ENCODE data around the gene ACACA. TPM values are rescaled to one million over a fixed set of nuclear protein-coding genes. Genes with fewer than 3 reads are reported as not detected.

Gene ACACA
- polyA plus RNA-seq, 4 donors = 31.1 to 50.1 (median 38.6) TPM

DNA sequence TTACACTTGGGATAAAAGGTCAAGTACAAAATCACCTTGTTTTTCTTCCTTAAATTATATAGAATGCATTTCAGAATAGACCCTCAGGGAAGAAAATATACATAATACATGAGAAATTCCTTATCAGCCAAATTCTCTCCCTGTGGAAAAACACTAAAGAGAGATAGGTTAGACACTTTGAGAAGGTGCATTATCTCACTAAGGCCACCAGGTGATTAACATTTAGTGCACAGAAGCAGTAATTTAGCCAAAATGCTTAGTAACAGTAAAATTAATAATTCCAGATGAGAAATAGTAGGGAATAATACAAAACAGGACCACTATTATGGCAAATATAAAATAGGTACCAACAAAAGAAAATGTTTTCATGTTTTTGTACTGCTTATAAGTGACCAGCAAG is 216.1 kb downstream of the ACACA start:
- no peak for DNase-seq (ENCODE audit: low read depth in 4 of 4, low spot score in 2 of 4)

GRCh38 chr17:37188157-37188556 is 218.5 kb downstream of the ACACA start:
- DNase-seq (ENCODE audit: low read depth in 4 of 4, low spot score in 2 of 4) = no peak

- no peak for DNase-seq (ENCODE audit: low read depth in 4 of 4, low spot score in 2 of 4)
These were observed 219.4 kb downstream of the ACACA start for GRCh38 chr17:37187262-37187661.

- no peak for DNase-seq (ENCODE audit: low read depth in 4 of 4, low spot score in 2 of 4)
These were observed 223.7 kb downstream of the ACACA start for GRCh38 chr17:37182786-37183465.

DNA sequence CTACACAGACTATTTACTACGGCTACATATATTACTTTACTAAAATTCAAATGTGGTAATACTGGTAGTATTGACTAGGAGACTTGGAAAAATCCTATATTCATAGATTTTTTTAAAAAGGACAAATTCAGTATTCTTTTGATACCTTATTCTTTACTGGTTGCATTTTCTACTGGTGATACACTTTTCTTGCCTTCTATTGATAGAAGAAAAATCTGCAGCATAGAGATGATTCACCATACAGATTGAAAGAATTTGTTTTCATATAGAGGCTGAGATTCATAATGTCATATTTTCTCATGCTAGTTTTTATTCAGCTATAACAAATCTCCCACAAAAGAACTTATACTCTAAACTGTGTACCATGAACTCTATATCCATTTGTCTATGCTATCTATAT is 226.3 kb downstream of the ACACA start:
- DNase-seq (ENCODE audit: low read depth in 4 of 4, low spot score in 2 of 4) = no peak

DNA sequence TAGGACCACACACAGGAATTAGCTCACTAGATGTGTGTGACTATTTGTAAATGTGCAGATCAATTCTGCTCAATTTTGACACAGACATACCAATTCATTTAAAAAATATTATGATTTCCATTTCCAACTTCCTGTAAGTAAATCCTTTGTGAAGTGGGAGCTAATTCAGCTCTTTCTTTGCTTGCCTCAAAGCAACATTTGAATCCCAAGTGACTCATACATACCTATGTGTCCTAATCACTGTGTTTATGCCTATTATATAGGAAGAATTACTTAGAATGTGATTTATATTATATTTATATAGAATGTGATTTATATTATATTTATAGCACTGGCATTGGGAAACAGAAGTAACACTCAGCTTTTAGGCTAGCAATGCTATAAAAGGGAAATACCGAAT is 226.7 kb downstream of the ACACA start:
- no peak for DNase-seq (ENCODE audit: low read depth in 4 of 4, low spot score in 2 of 4)

DNA sequence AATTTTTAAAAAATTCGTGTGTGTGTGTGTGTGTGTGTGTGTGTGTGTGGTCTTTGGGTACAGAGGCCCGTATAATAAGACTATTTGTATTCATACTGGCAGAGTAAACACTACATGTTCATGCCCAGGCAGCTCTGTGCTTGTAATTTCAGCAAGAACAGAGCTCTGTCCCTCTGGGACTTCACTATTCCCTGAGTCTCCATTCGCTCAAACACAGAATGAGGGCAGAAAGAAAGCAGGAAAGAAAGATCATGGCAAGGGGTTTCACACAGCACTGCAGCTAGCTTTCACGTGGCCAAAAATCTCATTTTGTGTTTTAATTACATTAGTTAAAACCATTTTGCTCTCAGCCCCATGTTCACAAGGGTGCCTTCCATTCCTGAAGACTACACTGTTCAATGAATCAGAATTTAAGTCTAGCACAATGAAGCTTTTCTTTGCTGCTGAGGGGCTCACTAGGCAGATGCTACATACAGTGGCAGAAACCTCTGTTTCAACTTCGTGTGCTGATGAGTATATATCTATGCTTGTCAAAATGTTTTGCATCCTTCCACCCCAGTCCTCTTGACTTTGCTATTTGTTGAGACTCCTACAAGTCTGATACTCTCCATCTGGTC is 229.3 kb downstream of the ACACA start:
- DNase-seq (ENCODE audit: low read depth in 4 of 4, low spot score in 2 of 4) = no peak

GRCh38 chr17:37176723-37177122 is 229.9 kb downstream of the ACACA start:
- no peak for DNase-seq (ENCODE audit: low read depth in 4 of 4, low spot score in 2 of 4)

GRCh38 chr17:37174205-37174604 is 232.4 kb downstream of the ACACA start:
- DNase-seq (ENCODE audit: low read depth in 4 of 4, low spot score in 2 of 4) = peak in 3 of 4 donors; percentile 13 to 48 (median 28)

GRCh38 chr17:37170881-37171425 is 235.7 kb downstream of the ACACA start:
- DNase-seq (ENCODE audit: low read depth in 4 of 4, low spot score in 2 of 4) = no peak

DNA sequence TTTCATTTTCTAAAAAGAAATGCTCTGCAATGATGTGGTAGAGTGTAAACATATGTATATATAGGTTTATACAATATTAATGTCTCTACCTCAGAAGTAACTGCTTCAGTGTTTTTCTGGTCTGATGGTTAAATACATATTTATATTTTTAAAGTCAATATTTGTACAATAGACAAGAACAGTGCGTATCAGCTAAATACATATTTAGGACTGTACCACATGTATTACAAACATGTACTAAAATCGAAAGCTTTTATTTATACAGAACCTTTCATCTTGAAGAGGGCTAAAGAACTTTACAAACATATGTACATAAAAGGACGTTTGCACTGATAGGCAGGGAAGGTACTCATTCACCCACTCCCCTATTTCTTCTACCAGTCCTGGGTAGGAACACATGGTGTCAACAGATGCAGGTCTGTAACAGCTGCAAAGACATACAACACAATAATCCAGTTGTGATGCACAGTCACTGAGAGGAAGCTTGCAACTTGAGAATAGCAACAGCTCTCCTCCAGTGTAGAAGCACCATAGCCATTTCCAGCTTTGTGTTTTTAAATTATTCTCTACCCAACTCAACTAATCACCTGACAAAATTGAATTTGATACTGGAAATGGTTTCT is 237.8 kb downstream of the ACACA start:
- no peak for DNase-seq (ENCODE audit: low read depth in 4 of 4, low spot score in 2 of 4)

DNA sequence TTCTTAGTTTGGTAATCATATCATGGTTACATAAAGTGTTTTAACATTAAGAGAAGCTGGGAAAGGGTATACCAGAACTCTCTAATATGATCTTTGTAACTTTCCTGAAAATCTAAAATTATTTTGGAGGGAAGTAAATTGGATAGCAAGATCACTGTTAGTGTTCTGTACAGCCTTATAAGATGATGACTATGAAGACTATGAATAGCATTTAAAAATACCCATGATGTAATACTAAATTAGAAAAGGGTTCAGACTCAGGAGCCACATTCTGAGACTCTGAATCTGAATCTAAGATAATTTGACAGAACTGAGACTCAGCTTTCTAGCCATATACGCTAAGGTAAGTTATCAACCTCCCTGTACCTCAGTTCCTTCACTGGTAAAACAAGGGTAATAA is 238.9 kb downstream of the ACACA start:
- no peak for DNase-seq (ENCODE audit: low read depth in 4 of 4, low spot score in 2 of 4)

DNA sequence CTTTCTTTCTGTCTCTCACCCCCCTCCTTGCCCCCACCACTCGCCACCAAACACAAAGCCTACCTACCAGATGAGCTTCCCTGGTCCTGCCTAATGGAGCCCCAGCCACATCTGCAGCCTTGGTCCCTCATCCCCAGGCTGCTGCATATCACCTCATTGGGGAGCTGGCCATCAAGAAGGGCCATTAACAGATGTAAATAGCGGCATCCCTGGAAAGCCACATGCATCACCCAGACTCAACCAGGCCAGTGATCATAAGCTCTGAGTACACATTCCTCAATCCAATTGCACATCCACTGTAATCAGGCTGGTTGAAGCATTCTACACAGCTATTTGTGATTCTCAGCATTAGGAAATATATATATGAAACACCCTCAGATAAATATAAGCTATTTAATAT is 242.6 kb downstream of the ACACA start:
- no peak for DNase-seq (ENCODE audit: low read depth in 4 of 4, low spot score in 2 of 4)

DNA sequence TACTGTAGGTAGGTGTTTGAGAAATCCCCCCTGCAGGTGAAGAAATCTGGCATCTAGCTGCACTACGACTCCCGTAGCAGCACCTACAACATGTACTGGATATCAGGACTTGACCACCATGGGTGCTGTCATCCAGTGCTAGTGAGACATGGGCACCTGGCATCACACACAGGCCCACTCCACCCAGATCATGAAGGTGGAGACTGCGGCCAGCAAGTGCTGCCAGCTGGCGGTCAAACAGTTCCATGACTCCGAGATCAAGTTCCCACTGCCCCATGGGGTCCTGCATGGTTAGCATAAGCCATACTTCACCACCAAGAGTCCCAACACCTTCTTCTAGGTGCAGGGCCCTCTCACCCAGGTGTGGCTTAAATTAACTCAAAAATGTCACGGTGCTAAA is 243.8 kb downstream of the ACACA start:
- no peak for DNase-seq (ENCODE audit: low read depth in 4 of 4, low spot score in 2 of 4)

DNA sequence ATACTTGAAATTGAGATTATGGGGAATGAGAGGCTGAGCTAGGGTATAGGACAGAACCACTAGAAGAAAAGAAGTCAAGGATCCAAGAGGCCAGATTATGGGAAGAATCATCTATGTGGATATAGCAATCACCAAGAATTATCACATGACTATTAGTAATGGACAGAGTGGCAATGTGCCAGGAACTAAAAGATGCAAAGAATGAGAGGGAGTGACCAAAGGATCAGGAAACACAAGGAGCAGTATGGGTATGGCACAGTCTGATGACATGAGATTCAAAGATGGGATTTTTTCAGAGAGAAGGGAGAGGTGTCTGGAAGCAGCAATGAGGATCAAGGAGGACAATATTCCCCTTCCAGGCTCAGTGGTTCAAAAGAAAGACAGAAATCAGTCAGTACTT is 245.7 kb downstream of the ACACA start:
- DNase-seq (ENCODE audit: low read depth in 4 of 4, low spot score in 2 of 4) = no peak

DNA sequence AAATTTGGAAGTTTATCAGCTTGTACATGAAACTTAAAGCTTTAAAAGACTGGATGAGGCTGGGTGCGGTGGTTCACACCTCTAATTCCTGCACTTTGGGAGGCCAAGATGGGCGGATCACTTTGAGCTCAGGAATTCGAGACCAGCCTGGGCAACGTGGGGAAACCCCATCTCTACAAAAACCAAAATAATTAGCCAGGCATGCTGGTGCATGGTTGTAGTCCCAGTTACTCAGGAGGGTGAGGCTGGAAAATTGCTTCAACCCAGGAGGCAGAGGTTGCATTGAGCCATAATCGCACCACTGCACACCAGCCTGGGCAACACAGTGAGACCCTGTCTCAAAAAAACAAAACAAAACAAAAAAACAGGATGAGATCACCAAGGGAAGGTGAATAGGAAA is 248.3 kb downstream of the ACACA start:
- no peak for DNase-seq (ENCODE audit: low read depth in 4 of 4, low spot score in 2 of 4)

- no peak for DNase-seq (ENCODE audit: low read depth in 4 of 4, low spot score in 2 of 4)
These were observed 258.5 kb downstream of the ACACA start for GRCh38 chr17:37148156-37148555.

DNA sequence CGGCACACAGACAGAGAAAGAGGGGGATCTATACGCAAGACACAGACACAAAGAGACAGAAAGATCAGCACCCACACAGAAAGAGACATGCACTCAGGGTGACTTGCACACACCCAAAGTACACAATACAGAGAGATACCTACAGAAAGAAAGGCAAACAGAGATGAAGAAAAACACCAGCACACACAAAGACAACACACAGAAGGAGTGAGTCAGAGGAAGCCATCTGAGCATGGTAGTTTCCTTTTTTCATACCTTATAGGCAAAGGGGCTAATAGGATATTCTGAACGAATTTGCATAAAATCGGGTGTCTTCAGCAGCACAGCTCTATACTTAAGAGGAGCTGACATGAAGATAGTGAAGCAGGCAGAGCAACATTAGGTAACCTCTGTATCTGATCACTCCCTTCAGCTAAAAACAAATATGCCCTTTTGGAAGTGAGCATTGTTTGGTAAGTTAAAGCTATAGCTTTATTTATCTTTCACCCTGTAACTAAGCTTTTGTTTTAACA is 259.3 kb downstream of the ACACA start:
- DNase-seq (ENCODE audit: low read depth in 4 of 4, low spot score in 2 of 4) = no peak

DNA sequence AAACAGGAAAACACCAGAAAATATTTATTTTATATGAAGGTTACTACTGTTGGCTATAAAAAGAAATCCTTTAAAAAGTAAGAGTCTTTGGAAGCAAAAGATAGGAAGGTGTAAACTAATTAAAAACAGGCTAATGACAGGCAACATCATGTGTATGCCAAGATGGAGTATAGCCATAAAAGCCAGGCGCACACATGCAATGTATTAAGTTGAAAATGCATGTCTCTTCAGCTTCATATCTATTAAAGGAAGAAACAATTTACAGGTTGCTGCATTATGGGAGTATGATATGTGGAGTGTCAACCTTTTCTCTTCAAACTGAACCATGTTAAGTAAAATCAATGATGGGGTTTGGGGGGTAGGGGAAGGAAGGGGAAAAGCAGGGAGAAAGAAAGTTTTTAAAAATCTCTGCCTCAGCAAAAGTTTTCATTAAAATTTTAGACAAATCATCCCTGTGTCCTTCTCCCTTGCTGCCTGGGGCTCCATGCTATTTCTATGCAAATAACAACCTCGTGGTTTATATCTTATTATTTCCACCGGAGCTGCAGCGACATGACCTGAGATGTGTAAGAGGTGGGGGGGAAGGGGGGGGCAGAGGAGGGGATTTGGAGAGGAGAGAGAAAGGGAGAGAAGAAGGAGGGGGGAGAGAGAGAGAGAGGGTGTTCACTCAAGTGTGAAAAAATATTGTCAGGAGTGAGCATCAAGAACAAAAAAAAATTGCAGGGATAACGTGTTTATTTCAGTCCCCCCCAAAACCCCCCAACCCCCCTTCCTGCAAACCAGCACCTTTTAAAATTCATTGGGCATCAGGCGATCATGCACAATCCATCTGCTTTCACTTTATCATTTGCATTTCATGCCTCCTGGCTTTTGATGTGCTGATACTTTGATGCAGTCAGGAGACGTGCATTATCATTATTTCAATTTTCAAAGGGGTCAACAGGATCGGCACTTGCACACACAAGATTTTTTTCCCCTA is 260.3 kb downstream of the ACACA start:
- no peak for DNase-seq (ENCODE audit: low read depth in 4 of 4, low spot score in 2 of 4)

GRCh38 chr17:37144075-37144701 is 262.4 kb downstream of the ACACA start:
- no peak for DNase-seq (ENCODE audit: low read depth in 4 of 4, low spot score in 2 of 4)

All from left renal cortex interstitium (tissue), 4 donors.